H1 (cell line): ENCODE results near the gene LEUTX. TPM values are rescaled to one million over a fixed set of nuclear protein-coding genes. Genes with fewer than 3 reads are reported as not detected.

Experiments used
- CTCF ChIA-PET: fragments of 300-600 bp; sonication (Branson Sonifier 250); formaldehyde crosslinking; loops from one replicate; lab custom pipeline; 2021; ENCODE audit not compliant: partially characterized antibody; lab: Charles Lee
- POLR2A ChIA-PET: fragments of 300-600 bp; sonication (Branson Sonifier 250); formaldehyde crosslinking; loops from one replicate; lab custom pipeline; 2021; ENCODE audit warnings: inconsistent platforms; ENCODE audit not compliant: partially characterized antibody; lab: Charles Lee
- DNase-seq, 2 experiments: peaks; one replicate each; pipeline versions ENCODE4 v3.0.0 to v3.0.0-alpha.2; 2010 to 2022; ENCODE audit warnings: low spot score in 2 of 2, low read depth in 1 of 2, mixed read lengths in 1 of 2
- FAIRE-seq: peaks from 2 replicates; lab custom pipeline; 2011; peaks lifted over from hg19 to GRCh38; lab: Jason Lieb, UNC
- H2AFZ ChIP-seq: 2 replicates; pipeline ENCODE4 v1.8.1; 2012; ENCODE audit warnings: low read length, inconsistent platforms
- H2AK5ac ChIP-seq: 2 replicates; pipeline ENCODE4 v1.6.1; 2013; ENCODE audit warnings: low read depth, low read length
- H2BK120ac ChIP-seq: replicated peaks from 2 replicates; pipeline ENCODE3; 2013; ENCODE audit warnings: low read depth, low read length, inconsistent platforms
- H2BK12ac ChIP-seq: 2 replicates; pipeline ENCODE4 v1.6.1; 2013; ENCODE audit warnings: low read depth, low read length
- H2BK15ac ChIP-seq: 2 replicates; pipeline ENCODE4 v1.6.1; 2013; ENCODE audit warnings: low read length
- H2BK20ac ChIP-seq: 2 replicates; pipeline ENCODE4 v1.6.1; 2013; ENCODE audit warnings: low read length
- H2BK5ac ChIP-seq: 2 replicates; pipeline ENCODE4 v1.6.1; 2013; ENCODE audit warnings: low read depth, low read length
- H3K14ac ChIP-seq: 2 replicates; pipeline ENCODE4 v1.6.1; 2013; ENCODE audit warnings: inconsistent platforms; ENCODE audit not compliant: insufficient read length
- H3K18ac ChIP-seq: 2 replicates; pipeline ENCODE4 v1.6.1; 2013; ENCODE audit warnings: low read length; ENCODE audit errors: extremely low read depth
- H3K23ac ChIP-seq: 2 replicates; pipeline ENCODE4 v1.6.1; 2013; ENCODE audit warnings: inconsistent platforms; ENCODE audit not compliant: insufficient read length
- H3K23me2 ChIP-seq: 2 replicates; pipeline ENCODE4 v1.6.1; 2013; ENCODE audit warnings: low read depth, low read length
- H3K27ac ChIP-seq: 2 replicates; pipeline ENCODE4 v1.6.1; 2011; ENCODE audit warnings: low read depth, low read length, inconsistent platforms
- H3K27me3 ChIP-seq, 4 experiments: replicated peaks in 1 of 4; 1 replicate in 1 of 4; 2 replicates in 3 of 4; pipeline versions ENCODE4 v1.6.1 to v1.8.1; 2011 to 2013; ENCODE audit warnings: low read length in 3 of 4, mild to moderate bottlenecking in 3 of 4, inconsistent platforms in 2 of 4, mixed read lengths in 2 of 4, moderate library complexity in 1 of 4; ENCODE audit not compliant: control insufficient read depth in 3 of 4, insufficient read depth in 3 of 4; ENCODE audit errors: extremely low read depth in 1 of 4
- H3K36me3 ChIP-seq, 4 experiments: 2 replicates each; pipeline versions ENCODE4 v1.6.1 to v1.8.1; 2011 to 2013; ENCODE audit warnings: mild to moderate bottlenecking in 4 of 4, low read length in 3 of 4, moderate library complexity in 2 of 4, control low read depth in 1 of 4, inconsistent platforms in 1 of 4; ENCODE audit not compliant: insufficient read depth in 4 of 4, control insufficient read depth in 2 of 4
- H3K4ac ChIP-seq: replicated peaks from 2 replicates; pipeline ENCODE3; 2013; ENCODE audit warnings: low read length, low read depth, mixed read lengths, inconsistent platforms; ENCODE audit not compliant: insufficient read length
- H3K4me1 ChIP-seq, 4 experiments: replicated peaks in 1 of 4; 1 replicate in 1 of 4; 2 replicates in 3 of 4; pipeline versions ENCODE4 v1.6.1 to v1.8.1; 2011 to 2013; ENCODE audit warnings: low read length in 3 of 4, inconsistent platforms in 2 of 4, mixed read lengths in 1 of 4; ENCODE audit not compliant: insufficient read depth in 4 of 4, control insufficient read depth in 3 of 4
- H3K4me2 ChIP-seq, 2 experiments: 2 replicates each; pipeline versions ENCODE4 v1.6.1 to v1.8.1; 2011 to 2013; ENCODE audit warnings: low read depth in 2 of 2, low read length in 2 of 2, control low read depth in 1 of 2, inconsistent platforms in 1 of 2, mild to moderate bottlenecking in 1 of 2; ENCODE audit not compliant: insufficient read depth in 1 of 2
- H3K4me3 ChIP-seq, 4 experiments: fragments of 200-600, 300-600 bp in 1 of 4; sonication (generic), shearing (Covaris generic), sonication (Bioruptor Twin) in 1 of 4; 2 replicates each; pipeline versions ENCODE4 v1.5.1 to v1.8.1; 2011 to 2016; ENCODE audit warnings: low read length in 4 of 4, low read depth in 3 of 4, control low read depth in 2 of 4, inconsistent platforms in 2 of 4, mild to moderate bottlenecking in 2 of 4, mixed read lengths in 1 of 4, moderate library complexity in 1 of 4; ENCODE audit not compliant: insufficient read depth in 2 of 4; ENCODE audit errors: extremely low read depth in 1 of 4
- H3K56ac ChIP-seq: replicated peaks from 2 replicates; pipeline ENCODE3; 2013; ENCODE audit warnings: low read depth, mild to moderate bottlenecking, mixed read lengths, low read length, inconsistent platforms; ENCODE audit not compliant: insufficient read length
- H3K79me1 ChIP-seq: 2 replicates; pipeline ENCODE4 v1.6.1; 2013; ENCODE audit warnings: low read depth, low read length, control low read depth
- H3K79me2 ChIP-seq, 2 experiments: 2 replicates each; pipeline versions ENCODE4 v1.6.1 to v1.8.1; 2012 to 2013; ENCODE audit warnings: low read length in 2 of 2, mild to moderate bottlenecking in 2 of 2, inconsistent platforms in 1 of 2; ENCODE audit not compliant: insufficient read depth in 2 of 2, control insufficient read depth in 1 of 2
- H3K9ac ChIP-seq, 4 experiments: replicated peaks in 1 of 4; 1 replicate in 1 of 4; 2 replicates in 3 of 4; pipeline versions ENCODE4 v1.6.1 to v1.8.1; 2011 to 2013; ENCODE audit warnings: low read depth in 3 of 4, low read length in 3 of 4, control low read depth in 2 of 4, mild to moderate bottlenecking in 2 of 4, moderate library complexity in 2 of 4, inconsistent platforms in 1 of 4; ENCODE audit errors: extremely low read depth in 1 of 4
- H3K9me3 ChIP-seq, 2 experiments: 2 replicates each; pipeline versions ENCODE4 v1.6.1 to v1.8.1; 2012 to 2013; ENCODE audit warnings: mild to moderate bottlenecking in 2 of 2, moderate library complexity in 2 of 2, control low read depth in 1 of 2, inconsistent platforms in 1 of 2, low read depth in 1 of 2, low read length in 1 of 2, mixed read lengths in 1 of 2; ENCODE audit not compliant: insufficient read depth in 2 of 2
- H4K20me1 ChIP-seq, 2 experiments: replicated peaks in 1 of 2; 2 replicates each; pipeline versions ENCODE3 to v1.8.1; 2011 to 2013; ENCODE audit warnings: inconsistent platforms in 2 of 2, low read length in 2 of 2, mild to moderate bottlenecking in 1 of 2; ENCODE audit not compliant: insufficient read depth in 2 of 2, control insufficient read depth in 1 of 2
- H4K5ac ChIP-seq: 2 replicates; pipeline ENCODE4 v1.6.1; 2013; ENCODE audit warnings: low read length, low read depth, mixed read lengths, inconsistent platforms; ENCODE audit not compliant: insufficient read length
- H4K8ac ChIP-seq: 2 replicates; pipeline ENCODE4 v1.8.0; 2013; ENCODE audit warnings: mild to moderate bottlenecking, moderate library complexity, low read length, inconsistent platforms; ENCODE audit not compliant: insufficient read depth; ENCODE audit errors: extremely low read depth
- H4K91ac ChIP-seq: replicated peaks from 2 replicates; pipeline ENCODE3; 2013; ENCODE audit warnings: low read length, mixed read lengths, inconsistent platforms; ENCODE audit not compliant: insufficient read length
- BACH1 ChIP-seq: IDR thresholded peaks from 2 replicates; pipeline ENCODE4 v1.6.1; 2012; ENCODE audit warnings: low read length, improper control_type of control experiment
- CBX5 ChIP-seq: fragments of 300-800, 300-1000 bp; sonication (generic); IDR thresholded peaks from 2 replicates; pipeline ENCODE4 v1.7.1; 2016; ENCODE audit warnings: antibody characterized with exemption, low read length, low read depth
- CBX8 ChIP-seq: fragments of 300-800, 300-1000 bp; sonication (generic); IDR thresholded peaks from 2 replicates; pipeline ENCODE4 v1.7.1; 2016; ENCODE audit warnings: low read depth, low read length, borderline replicate concordance
- CEBPB ChIP-seq: IDR thresholded peaks from 2 replicates; pipeline ENCODE4 v1.6.1; 2012; ENCODE audit warnings: low read depth, low read length
- CHD2 ChIP-seq: IDR thresholded peaks from 2 replicates; pipeline ENCODE4 v1.6.1; 2012; ENCODE audit warnings: low read length, improper control_type of control experiment
- EGR1 ChIP-seq: IDR thresholded peaks from 2 replicates; pipeline ENCODE4 v1.6.1; 2011; ENCODE audit warnings: low read depth, low read length, borderline replicate concordance
- EZH2 ChIP-seq: fragments of 200-600 bp; sonication (generic); IDR thresholded peaks from 2 replicates; pipeline ENCODE4 v1.7.1; 2012; ENCODE audit warnings: low read depth, mild to moderate bottlenecking, moderate library complexity, low read length, inconsistent platforms; ENCODE audit not compliant: severe bottlenecking
- GABPA ChIP-seq: IDR thresholded peaks from 2 replicates; pipeline ENCODE4 v1.6.1; 2011; ENCODE audit warnings: mild to moderate bottlenecking, low read length, moderate library complexity, borderline replicate concordance; ENCODE audit not compliant: insufficient read depth
- HDAC2 ChIP-seq, 2 experiments: fragments of 300-600 bp in 1 of 2; sonication (generic) in 1 of 2; IDR thresholded peaks; 2 replicates each; pipeline ENCODE4 v1.6.1; 2011 to 2012; ENCODE audit warnings: low read depth in 2 of 2, low read length in 2 of 2, mild to moderate bottlenecking in 2 of 2, moderate library complexity in 2 of 2, borderline replicate concordance in 1 of 2, inconsistent platforms in 1 of 2
- MAX ChIP-seq: IDR thresholded peaks from 2 replicates; pipeline ENCODE4 v1.6.1; 2012; ENCODE audit warnings: inconsistent platforms
- SAP30 ChIP-seq: fragments of 300-600 bp; sonication (generic); IDR thresholded peaks from 2 replicates; pipeline ENCODE4 v1.7.1; 2012; ENCODE audit warnings: low read length, moderate library complexity, mild to moderate bottlenecking, inconsistent platforms; ENCODE audit not compliant: insufficient read depth, insufficient replicate concordance
- TBP ChIP-seq: IDR thresholded peaks from 2 replicates; pipeline ENCODE4 v1.6.1; 2011; ENCODE audit warnings: low read depth, low read length, improper control_type of control experiment
- WGBS, 2 experiments: shearing (Covaris generic) in 1 of 2; methylation state at CpG; one replicate each; pipeline versions ENCODE4 v1.1.6 to v1.1.7; 2013 to 2015; ENCODE audit warnings: low lambda C conversion rate in 2 of 2, mixed read lengths in 2 of 2, inconsistent platforms in 1 of 2, low coverage in 1 of 2, missing lambda C conversion rate in 1 of 2; ENCODE audit not compliant: insufficient replicate concordance in 2 of 2, insufficient coverage in 1 of 2, insufficient read length in 1 of 2; ENCODE audit errors: extremely low coverage in 1 of 2, missing lambda C conversion rate in 1 of 2; 5-methylcytosine and 5-hydroxymethylcytosine counted together
- polyA plus RNA-seq, 7 experiments: library from polyadenylated mRNA; depleted of rRNA in 3 of 7; stranded (reverse) in 5 of 7; unstranded in 2 of 7; fragments of >200 nt in 5 of 7; fragments of 200-250 nt in 2 of 7; gene quantifications; 1 replicate in 5 of 7; 2 replicates in 1 of 7; 4 replicates in 1 of 7; pipeline versions ENCODE4 v1.2.1 to v1.2.3, GENCODE V29; 2011 to 2013; ENCODE audit warnings: missing spikeins in 2 of 7, mixed read lengths in 2 of 7
- total RNA-seq: library from RNA; stranded (reverse); fragmentation: NEBNext Ultra II Directional; extraction: Animal tissue kit (Norgen Biotek cat#: 25700); gene quantifications from 2 replicates; pipeline ENCODE4 v1.2.1, GENCODE V29; 2021

Gene LEUTX
- total and polyA plus RNA-seq, 2 of the 8 experiments (the other 6 are each of a cell fraction or from before 2014, with no cell fraction given), result not detected

DNA sequence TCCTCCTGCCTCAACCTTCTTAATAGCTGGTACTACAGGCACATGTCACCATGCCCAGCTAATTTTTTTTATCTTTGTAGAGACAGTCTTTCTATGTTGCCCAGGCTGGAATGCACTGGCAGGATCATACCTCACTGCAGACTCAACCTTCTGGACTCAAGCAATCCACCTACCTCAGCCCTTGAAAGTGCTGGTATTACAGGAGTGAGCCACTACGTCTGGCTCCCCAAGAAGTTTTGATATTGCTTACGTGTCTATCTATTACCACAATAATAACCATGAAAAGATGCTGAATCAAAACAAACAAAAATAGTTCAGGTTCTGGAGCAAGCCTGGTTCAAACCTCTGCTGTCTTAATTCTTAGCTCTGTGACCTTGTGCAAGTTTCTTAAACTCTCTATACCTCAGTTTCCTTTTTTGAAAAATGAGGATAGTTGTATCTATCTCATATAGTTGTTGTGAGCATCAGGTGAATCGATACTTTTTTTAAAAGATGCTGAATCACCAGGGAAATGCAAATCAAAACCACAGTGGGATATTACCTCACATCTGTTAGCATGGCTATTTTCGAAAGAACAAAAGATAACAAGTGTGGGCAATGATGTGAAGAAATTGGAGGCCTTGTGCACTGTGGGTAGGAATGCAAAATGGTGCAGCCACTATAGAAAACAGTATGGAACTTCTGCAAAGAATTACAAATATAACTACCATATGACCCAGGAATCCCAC lies 19.0 kb upstream of the LEUTX start:
- Histone ChIP-seq H3K14ac (no peak overlapping the region), H2AFZ (no peak overlapping the region), H2AK5ac (no peak overlapping the region), H3K36me3 (no peaks in the 10 kb centered on the region), H3K18ac (no peak overlapping the region), H3K9ac (no peak overlapping the region), H3K27me3 (0 out of 7 replicates have a peak, but pooled peaks cover 0 to 2% (median 0%) of the 10 kb centered on the region in 4 experiments), H3K4me2 (no peak overlapping the region), H2BK15ac (no peak overlapping the region), H2BK5ac (no peak overlapping the region), H3K4me1 (no peaks in the 10 kb centered on the region; a peak in 1 of 7 replicates), H2BK120ac (no peak overlapping the region), H2BK20ac (no peak overlapping the region), H4K20me1 (no peaks in the 10 kb centered on the region), H3K79me1 (no peaks in the 10 kb centered on the region), H4K5ac (no peak overlapping the region), H3K23me2 (no peaks in the 10 kb centered on the region), H3K23ac (no peak overlapping the region), H3K4ac (no peak overlapping the region), H3K9me3 (no peaks in the 10 kb centered on the region; a peak in 1 of 4 replicates), H3K56ac (no peak overlapping the region), H4K91ac (no peak overlapping the region), H3K27ac (no peak overlapping the region), H2BK12ac (no peak overlapping the region), H3K79me2 (no peaks in the 10 kb centered on the region), H3K4me3 (no peak overlapping the region), H4K8ac (no peak overlapping the region)
- no peak for DNase-seq
- CTCF ChIA-PET, result interaction anchor here (1.0 kb wide), 4 partner anchors 13 to 84 kb away, joined by 3 to 4 read pairs (median 4); no protein-coding TSS in a partner anchor
- 85% methylated on average over 4 of the region's 4 CpGs; no CpG with 5 or more reads in 1 of the 2 experiments for WGBS, 2 experiments
- POLR2A ChIA-PET, result no interaction called here
- FAIRE-seq, result no peak
- TF ChIP-seq EZH2 (no peak), CBX8 (no peak), CBX5 (no peak), CHD2 (no peak), EGR1 (no peak), SAP30 (no peak), MAX (no peak), HDAC2 (IDR thresholded peaks at IDR 0.05; ENCODE audit: borderline replicate concordance in 1 of 2, low read depth in 2 of 2, low read length in 2 of 2) (no peak), TBP (no peak), CEBPB (no peak), BACH1 (no peak), GABPA (no peak)
